ENCODE measurements around the gene KRTAP5-5.

Gene KRTAP5-5

DNA sequence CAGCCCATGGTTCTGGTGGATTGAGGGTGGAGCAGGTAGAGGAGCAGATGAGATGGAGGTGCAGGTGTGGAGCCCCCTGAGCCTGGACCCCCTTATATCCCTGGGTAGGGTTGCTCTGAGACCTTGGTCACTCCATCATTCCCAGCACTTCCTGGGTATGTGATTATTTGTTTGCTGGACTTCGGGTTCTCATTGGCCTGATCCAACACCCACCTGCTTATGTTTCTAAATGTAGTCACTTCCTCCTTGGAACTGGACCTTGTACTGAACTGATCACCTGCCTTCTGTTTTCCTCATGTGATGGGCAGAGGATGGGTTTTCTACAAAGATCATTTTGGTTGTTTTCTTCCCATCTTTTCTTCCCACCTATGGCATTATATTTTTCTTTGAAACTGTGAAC lies 7.5 kb upstream of the KRTAP5-5 start, which contains the start of gene KRTAP5-4:
Gene KRTAP5-4, minus strand, starts transcription at position 53 of the 400 bp plus-strand sequence. Its CDS starts 45 bp downstream, at position 8.
- Histone ChIP-seq H3K4me1 (ENCODE audit: insufficient read depth, low read length, severe bottlenecking) (no peaks in the 10 kb centered on the region), H3K9me3 (ENCODE audit: low read length) (no peaks in the 10 kb centered on the region), H3K4me3 (ENCODE audit: low read depth, low read length, poor library complexity, severe bottlenecking) (no peak within 1 kb of the TSS), H2AFZ (ENCODE audit: low read length) (no peak within 1 kb of the TSS), H3K9me2 (ENCODE audit: low read depth, low read length) (no peaks in the 10 kb centered on the region), H3F3A (ENCODE audit: insufficient read depth, low read length) (no peaks in the 10 kb centered on the region), H3K27me3 (ENCODE audit: insufficient read depth, low read length) (no peaks in the 10 kb centered on the region; the same call in 1 of the 2 replicates), H3K27ac (ENCODE audit: low read depth, low read length, poor library complexity, severe bottlenecking) (no peak within 1 kb of the TSS), H3K36me3 (ENCODE audit: insufficient read depth, low read length) (no peaks in the 10 kb centered on the region), H3K4me2 (ENCODE audit: low read length) (no peak within 1 kb of the TSS), H3K9ac (ENCODE audit: low read length) (no peak within 1 kb of the TSS), H3K79me2 (ENCODE audit: insufficient read depth, low read length) (no peaks in the 10 kb centered on the region), H4K20me1 (ENCODE audit: insufficient read depth, low read length) (no peaks in the 10 kb centered on the region)
- TF ChIP-seq, protein P1, sequence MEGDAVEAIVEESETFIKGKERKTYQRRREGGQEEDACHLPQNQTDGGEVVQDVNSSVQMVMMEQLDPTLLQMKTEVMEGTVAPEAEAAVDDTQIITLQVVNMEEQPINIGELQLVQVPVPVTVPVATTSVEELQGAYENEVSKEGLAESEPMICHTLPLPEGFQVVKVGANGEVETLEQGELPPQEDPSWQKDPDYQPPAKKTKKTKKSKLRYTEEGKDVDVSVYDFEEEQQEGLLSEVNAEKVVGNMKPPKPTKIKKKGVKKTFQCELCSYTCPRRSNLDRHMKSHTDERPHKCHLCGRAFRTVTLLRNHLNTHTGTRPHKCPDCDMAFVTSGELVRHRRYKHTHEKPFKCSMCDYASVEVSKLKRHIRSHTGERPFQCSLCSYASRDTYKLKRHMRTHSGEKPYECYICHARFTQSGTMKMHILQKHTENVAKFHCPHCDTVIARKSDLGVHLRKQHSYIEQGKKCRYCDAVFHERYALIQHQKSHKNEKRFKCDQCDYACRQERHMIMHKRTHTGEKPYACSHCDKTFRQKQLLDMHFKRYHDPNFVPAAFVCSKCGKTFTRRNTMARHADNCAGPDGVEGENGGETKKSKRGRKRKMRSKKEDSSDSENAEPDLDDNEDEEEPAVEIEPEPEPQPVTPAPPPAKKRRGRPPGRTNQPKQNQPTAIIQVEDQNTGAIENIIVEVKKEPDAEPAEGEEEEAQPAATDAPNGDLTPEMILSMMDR (IDR thresholded peaks at IDR 0.05; ENCODE audit: low read length), result no peak
- TF ChIP-seq EZH2 (IDR thresholded peaks at IDR 0.05; ENCODE audit: borderline replicate concordance, low read length), result no peak

DNA sequence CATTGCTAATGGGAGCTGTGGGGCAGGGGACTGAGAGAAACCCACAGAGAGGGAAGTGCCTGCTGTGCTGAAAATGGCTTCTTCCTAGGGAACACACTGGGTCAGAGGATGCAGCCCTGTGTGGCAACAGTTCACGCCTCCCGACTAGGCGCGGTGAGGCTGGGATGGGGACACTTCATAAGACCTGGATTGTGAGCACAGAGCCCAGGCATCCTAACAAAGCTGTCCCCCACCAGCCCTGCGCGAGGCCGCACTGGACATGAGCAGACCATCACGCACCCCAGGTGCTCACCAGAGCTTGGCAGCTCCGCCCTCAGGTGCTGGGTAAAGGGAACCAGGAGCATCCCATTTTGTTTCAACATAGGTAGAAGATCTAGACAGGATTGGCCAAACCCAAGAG lies 5.9 kb upstream of the KRTAP5-5 start:
- H3K4me1 ChIP-seq (ENCODE audit: insufficient read depth, low read length, severe bottlenecking), result no peaks in the 10 kb centered on the region
- H3K9ac ChIP-seq (ENCODE audit: low read length), result no peak overlapping the region
- H3K27ac ChIP-seq (ENCODE audit: low read depth, low read length, poor library complexity, severe bottlenecking), result no peak overlapping the region
- no peaks in the 10 kb centered on the region for H3K27me3 ChIP-seq (ENCODE audit: insufficient read depth, low read length)
- no peaks in the 10 kb centered on the region for H3F3A ChIP-seq (ENCODE audit: insufficient read depth, low read length)
- no peaks in the 10 kb centered on the region for H3K36me3 ChIP-seq (ENCODE audit: insufficient read depth, low read length)
- no peak overlapping the region for H3K4me2 ChIP-seq (ENCODE audit: low read length)
- no peaks in the 10 kb centered on the region for H3K79me2 ChIP-seq (ENCODE audit: insufficient read depth, low read length)
- no peaks in the 10 kb centered on the region for H4K20me1 ChIP-seq (ENCODE audit: insufficient read depth, low read length)
- H2AFZ ChIP-seq (ENCODE audit: low read length), result no peak overlapping the region
- TF ChIP-seq, protein P1 (IDR thresholded peaks at IDR 0.05; ENCODE audit: low read length), result no peak
- TF ChIP-seq EZH2 (IDR thresholded peaks at IDR 0.05; ENCODE audit: borderline replicate concordance, low read length), result no peak
- H3K9me2 ChIP-seq (ENCODE audit: low read depth, low read length), result no peaks in the 10 kb centered on the region
- H3K4me3 ChIP-seq (ENCODE audit: low read depth, low read length, poor library complexity, severe bottlenecking), result no peak overlapping the region
- no peaks in the 10 kb centered on the region for H3K9me3 ChIP-seq (ENCODE audit: low read length)

DNA sequence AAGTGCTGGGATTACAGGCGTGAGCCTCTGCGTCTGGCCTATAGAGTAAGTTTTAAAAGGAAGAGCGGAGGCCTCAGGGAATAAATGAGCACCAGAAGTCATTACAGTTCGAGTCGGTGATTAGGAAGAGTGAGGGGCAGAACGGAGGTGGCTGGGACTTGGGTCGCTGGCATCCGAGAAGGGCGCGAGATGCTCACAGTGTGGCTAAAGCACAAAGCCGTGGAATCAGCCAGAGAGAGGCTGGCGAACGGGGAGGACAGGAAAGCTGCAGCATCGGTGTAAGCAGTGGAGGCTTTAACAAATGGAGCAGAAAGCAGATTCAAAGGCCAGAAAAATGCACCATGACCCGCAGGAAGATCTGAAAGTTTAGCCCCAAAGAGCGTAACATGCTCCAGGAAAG lies 5.0 kb upstream of the KRTAP5-5 start:
- H3K79me2 ChIP-seq (ENCODE audit: insufficient read depth, low read length), result no peaks in the 10 kb centered on the region
- no peaks in the 10 kb centered on the region for H3K9me2 ChIP-seq (ENCODE audit: low read depth, low read length)
- H4K20me1 ChIP-seq (ENCODE audit: insufficient read depth, low read length), result no peaks in the 10 kb centered on the region
- H2AFZ ChIP-seq (ENCODE audit: low read length), result no peak overlapping the region
- H3K36me3 ChIP-seq (ENCODE audit: insufficient read depth, low read length), result no peaks in the 10 kb centered on the region
- H3K27ac ChIP-seq (ENCODE audit: low read depth, low read length, poor library complexity, severe bottlenecking), result no peak overlapping the region
- no peaks in the 10 kb centered on the region for H3K27me3 ChIP-seq (ENCODE audit: insufficient read depth, low read length)
- H3K9me3 ChIP-seq (ENCODE audit: low read length), result no peaks in the 10 kb centered on the region
- H3K4me3 ChIP-seq (ENCODE audit: low read depth, low read length, poor library complexity, severe bottlenecking), result no peak overlapping the region
- H3K4me1 ChIP-seq (ENCODE audit: insufficient read depth, low read length, severe bottlenecking), result no peaks in the 10 kb centered on the region
- no peak for TF ChIP-seq EZH2 (IDR thresholded peaks at IDR 0.05; ENCODE audit: borderline replicate concordance, low read length)
- TF ChIP-seq, protein P1 (IDR thresholded peaks at IDR 0.05; ENCODE audit: low read length), result no peak
- no peak overlapping the region for H3K4me2 ChIP-seq (ENCODE audit: low read length)
- no peak overlapping the region for H3K9ac ChIP-seq (ENCODE audit: low read length)
- H3F3A ChIP-seq (ENCODE audit: insufficient read depth, low read length), result no peaks in the 10 kb centered on the region

Measured in OCI-LY1 (cell line).